ENCODE data around the gene LPAR2.

DNA sequence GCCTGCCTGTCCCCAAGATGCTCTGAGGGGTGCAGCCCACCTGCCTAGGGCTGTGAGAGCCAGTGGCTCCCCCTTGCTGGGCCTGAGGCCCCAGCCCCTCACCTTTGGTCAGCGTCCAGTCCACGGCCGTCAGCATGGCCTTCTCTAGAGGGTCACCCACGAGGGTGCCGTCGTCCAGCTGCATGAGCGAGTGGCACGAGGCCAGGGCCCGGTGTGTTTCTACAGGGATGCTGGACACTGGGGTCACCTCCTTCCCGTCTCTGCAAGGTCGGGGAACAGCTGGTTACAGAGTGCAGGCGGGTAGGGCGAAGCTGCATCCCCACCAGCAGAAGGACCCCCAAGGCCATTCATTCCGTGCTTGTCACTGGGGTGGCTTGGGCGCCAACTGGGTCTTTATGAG, 26.4 kb upstream of the LPAR2 start:
- TF ChIP-seq, protein P1, sequence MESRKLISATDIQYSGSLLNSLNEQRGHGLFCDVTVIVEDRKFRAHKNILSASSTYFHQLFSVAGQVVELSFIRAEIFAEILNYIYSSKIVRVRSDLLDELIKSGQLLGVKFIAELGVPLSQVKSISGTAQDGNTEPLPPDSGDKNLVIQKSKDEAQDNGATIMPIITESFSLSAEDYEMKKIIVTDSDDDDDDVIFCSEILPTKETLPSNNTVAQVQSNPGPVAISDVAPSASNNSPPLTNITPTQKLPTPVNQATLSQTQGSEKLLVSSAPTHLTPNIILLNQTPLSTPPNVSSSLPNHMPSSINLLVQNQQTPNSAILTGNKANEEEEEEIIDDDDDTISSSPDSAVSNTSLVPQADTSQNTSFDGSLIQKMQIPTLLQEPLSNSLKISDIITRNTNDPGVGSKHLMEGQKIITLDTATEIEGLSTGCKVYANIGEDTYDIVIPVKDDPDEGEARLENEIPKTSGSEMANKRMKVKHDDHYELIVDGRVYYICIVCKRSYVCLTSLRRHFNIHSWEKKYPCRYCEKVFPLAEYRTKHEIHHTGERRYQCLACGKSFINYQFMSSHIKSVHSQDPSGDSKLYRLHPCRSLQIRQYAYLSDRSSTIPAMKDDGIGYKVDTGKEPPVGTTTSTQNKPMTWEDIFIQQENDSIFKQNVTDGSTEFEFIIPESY (IDR thresholded peaks at IDR 0.05) = no peak
- TF ChIP-seq, protein P2, sequence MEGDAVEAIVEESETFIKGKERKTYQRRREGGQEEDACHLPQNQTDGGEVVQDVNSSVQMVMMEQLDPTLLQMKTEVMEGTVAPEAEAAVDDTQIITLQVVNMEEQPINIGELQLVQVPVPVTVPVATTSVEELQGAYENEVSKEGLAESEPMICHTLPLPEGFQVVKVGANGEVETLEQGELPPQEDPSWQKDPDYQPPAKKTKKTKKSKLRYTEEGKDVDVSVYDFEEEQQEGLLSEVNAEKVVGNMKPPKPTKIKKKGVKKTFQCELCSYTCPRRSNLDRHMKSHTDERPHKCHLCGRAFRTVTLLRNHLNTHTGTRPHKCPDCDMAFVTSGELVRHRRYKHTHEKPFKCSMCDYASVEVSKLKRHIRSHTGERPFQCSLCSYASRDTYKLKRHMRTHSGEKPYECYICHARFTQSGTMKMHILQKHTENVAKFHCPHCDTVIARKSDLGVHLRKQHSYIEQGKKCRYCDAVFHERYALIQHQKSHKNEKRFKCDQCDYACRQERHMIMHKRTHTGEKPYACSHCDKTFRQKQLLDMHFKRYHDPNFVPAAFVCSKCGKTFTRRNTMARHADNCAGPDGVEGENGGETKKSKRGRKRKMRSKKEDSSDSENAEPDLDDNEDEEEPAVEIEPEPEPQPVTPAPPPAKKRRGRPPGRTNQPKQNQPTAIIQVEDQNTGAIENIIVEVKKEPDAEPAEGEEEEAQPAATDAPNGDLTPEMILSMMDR (IDR thresholded peaks at IDR 0.05 in 2 of 3, conservative IDR thresholded peaks at IDR 0.05 in 1 of 3; ENCODE audit: control insufficient read depth in 2 of 3, extremely low read depth in 1 of 3, insufficient read depth in 1 of 3, low read depth in 3 of 3, low read length in 3 of 3) = no peak
- no peak for TF ChIP-seq FOXK2 (IDR thresholded peaks at IDR 0.05)
- no peak for TF ChIP-seq SRF (IDR thresholded peaks at IDR 0.05; ENCODE audit: low read depth in 2 of 2, low read length in 2 of 2)
- no peak for TF ChIP-seq SUPT20H (IDR thresholded peaks at IDR 0.05; ENCODE audit: borderline replicate concordance, control insufficient read depth, low read depth, low read length)
- no peak for TF ChIP-seq SMAD1 (IDR thresholded peaks at IDR 0.05; ENCODE audit: low read depth, partially characterized antibody)
- no peak for TF ChIP-seq NR2C1 (IDR thresholded peaks at IDR 0.05)
- TF ChIP-seq, protein P3, sequence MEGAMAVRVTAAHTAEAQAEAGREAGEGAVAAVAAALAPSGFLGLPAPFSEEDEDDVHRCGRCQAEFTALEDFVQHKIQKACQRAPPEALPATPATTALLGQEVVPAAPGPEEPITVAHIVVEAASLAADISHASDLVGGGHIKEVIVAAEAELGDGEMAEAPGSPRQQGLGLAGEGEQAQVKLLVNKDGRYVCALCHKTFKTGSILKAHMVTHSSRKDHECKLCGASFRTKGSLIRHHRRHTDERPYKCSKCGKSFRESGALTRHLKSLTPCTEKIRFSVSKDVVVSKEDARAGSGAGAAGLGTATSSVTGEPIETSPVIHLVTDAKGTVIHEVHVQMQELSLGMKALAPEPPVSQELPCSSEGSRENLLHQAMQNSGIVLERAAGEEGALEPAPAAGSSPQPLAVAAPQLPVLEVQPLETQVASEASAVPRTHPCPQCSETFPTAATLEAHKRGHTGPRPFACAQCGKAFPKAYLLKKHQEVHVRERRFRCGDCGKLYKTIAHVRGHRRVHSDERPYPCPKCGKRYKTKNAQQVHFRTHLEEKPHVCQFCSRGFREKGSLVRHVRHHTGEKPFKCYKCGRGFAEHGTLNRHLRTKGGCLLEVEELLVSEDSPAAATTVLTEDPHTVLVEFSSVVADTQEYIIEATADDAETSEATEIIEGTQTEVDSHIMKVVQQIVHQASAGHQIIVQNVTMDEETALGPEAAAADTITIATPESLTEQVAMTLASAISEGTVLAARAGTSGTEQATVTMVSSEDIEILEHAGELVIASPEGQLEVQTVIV (IDR thresholded peaks at IDR 0.05; ENCODE audit: borderline replicate concordance, partially characterized antibody) = no peak
- no peak; the same call in 1 of the 2 replicates for TF ChIP-seq POLR2A (IDR thresholded peaks at IDR 0.05; ENCODE audit: low read depth, low read length)
- TF ChIP-seq, protein P4, sequence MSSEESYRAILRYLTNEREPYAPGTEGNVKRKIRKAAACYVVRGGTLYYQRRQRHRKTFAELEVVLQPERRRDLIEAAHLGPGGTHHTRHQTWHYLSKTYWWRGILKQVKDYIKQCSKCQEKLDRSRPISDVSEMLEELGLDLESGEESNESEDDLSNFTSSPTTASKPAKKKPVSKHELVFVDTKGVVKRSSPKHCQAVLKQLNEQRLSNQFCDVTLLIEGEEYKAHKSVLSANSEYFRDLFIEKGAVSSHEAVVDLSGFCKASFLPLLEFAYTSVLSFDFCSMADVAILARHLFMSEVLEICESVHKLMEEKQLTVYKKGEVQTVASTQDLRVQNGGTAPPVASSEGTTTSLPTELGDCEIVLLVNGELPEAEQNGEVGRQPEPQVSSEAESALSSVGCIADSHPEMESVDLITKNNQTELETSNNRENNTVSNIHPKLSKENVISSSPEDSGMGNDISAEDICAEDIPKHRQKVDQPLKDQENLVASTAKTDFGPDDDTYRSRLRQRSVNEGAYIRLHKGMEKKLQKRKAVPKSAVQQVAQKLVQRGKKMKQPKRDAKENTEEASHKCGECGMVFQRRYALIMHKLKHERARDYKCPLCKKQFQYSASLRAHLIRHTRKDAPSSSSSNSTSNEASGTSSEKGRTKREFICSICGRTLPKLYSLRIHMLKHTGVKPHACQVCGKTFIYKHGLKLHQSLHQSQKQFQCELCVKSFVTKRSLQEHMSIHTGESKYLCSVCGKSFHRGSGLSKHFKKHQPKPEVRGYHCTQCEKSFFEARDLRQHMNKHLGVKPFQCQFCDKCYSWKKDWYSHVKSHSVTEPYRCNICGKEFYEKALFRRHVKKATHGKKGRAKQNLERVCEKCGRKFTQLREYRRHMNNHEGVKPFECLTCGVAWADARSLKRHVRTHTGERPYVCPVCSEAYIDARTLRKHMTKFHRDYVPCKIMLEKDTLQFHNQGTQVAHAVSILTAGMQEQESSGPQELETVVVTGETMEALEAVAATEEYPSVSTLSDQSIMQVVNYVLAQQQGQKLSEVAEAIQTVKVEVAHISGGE (CRISPR knock-in tag; IDR thresholded peaks at IDR 0.05) = no peak
- no peak for TF ChIP-seq BCL11A (IDR thresholded peaks at IDR 0.05; ENCODE audit: low read depth, low read length)

Data from GM12878 (cell line).